GM23248 (cell line): ENCODE measurements around the gene ADCY2.

ENCODE experiments used
- EZH2 ChIP-seq: fragments of 200-600 bp; sonication (generic); IDR thresholded peaks from 2 replicates; pipeline ENCODE4 v1.6.1; 2018; ENCODE audit warnings: antibody characterized with exemption, mild to moderate bottlenecking; ENCODE audit not compliant: insufficient read depth, poor library complexity, severe bottlenecking
- EZH2phosphoT487 ChIP-seq: fragments of 200-600 bp; sonication (generic); IDR thresholded peaks from 2 replicates; pipeline ENCODE4 v1.6.1; 2018; ENCODE audit warnings: antibody characterized with exemption, moderate library complexity, mild to moderate bottlenecking, low read depth; ENCODE audit not compliant: insufficient read depth

GRCh38 chr5:7488734-7489133 lies 92.8 kb downstream of the ADCY2 start:
- TF ChIP-seq EZH2phosphoT487 (no peak), EZH2 (no peak)
